GM10266 (cell line): ENCODE results near the gene CPSF6.

Experiments
- DNase-seq: peaks from one replicate; pipeline ENCODE4 v3.0.0; 2012; ENCODE audit errors: extremely low spot score
- CTCF ChIP-seq: IDR thresholded peaks from 2 replicates; pipeline ENCODE4 v1.5.1; 2012; ENCODE audit warnings: mild to moderate bottlenecking, low read depth; ENCODE audit not compliant: control insufficient read depth, insufficient read depth; ENCODE audit errors: missing control alignments

The CPSF6 gene

GRCh38 chr12:69225251-69225910 is 14.0 kb upstream of the CPSF6 start:
- no peak for TF ChIP-seq CTCF
- no peak for DNase-seq

- no peak for TF ChIP-seq CTCF
- DNase-seq: no peak
Observed at GRCh38 chr12:69231479-69231878, 7.9 kb upstream of the CPSF6 start.

GRCh38 chr12:69238589-69239351 is 599 bp upstream of the CPSF6 start:
- no peak for DNase-seq
- no peak for TF ChIP-seq CTCF

- no peak for TF ChIP-seq CTCF
- DNase-seq: peak; percentile 46
Observed at GRCh38 chr12:69239922-69240630, 707 bp downstream of the CPSF6 start.

GRCh38 chr12:69240631-69240995 is 1.2 kb downstream of the CPSF6 start:
- peak; percentile 42 for DNase-seq
- no peak for TF ChIP-seq CTCF

GRCh38 chr12:69241438-69242092 is 2.2 kb downstream of the CPSF6 start:
- no peak for DNase-seq
- no peak for TF ChIP-seq CTCF
